ENCODE results near the gene KCNMB1.

Gene KCNMB1

GRCh38 chr5:170363671-170364070, 25.5 kb downstream of the KCNMB1 start:
- no peak overlapping the region for H3K27ac ChIP-seq (ENCODE audit: low read depth, low read length)
- H3K9ac ChIP-seq (ENCODE audit: low read length), result no peak overlapping the region
- no peaks in the 10 kb centered on the region for H3K27me3 ChIP-seq (ENCODE audit: low read length)
- no peak for TF ChIP-seq EZH2phosphoT487 (conservative IDR thresholded peaks at IDR 0.05; ENCODE audit: low read length)
- TF ChIP-seq, protein P1, sequence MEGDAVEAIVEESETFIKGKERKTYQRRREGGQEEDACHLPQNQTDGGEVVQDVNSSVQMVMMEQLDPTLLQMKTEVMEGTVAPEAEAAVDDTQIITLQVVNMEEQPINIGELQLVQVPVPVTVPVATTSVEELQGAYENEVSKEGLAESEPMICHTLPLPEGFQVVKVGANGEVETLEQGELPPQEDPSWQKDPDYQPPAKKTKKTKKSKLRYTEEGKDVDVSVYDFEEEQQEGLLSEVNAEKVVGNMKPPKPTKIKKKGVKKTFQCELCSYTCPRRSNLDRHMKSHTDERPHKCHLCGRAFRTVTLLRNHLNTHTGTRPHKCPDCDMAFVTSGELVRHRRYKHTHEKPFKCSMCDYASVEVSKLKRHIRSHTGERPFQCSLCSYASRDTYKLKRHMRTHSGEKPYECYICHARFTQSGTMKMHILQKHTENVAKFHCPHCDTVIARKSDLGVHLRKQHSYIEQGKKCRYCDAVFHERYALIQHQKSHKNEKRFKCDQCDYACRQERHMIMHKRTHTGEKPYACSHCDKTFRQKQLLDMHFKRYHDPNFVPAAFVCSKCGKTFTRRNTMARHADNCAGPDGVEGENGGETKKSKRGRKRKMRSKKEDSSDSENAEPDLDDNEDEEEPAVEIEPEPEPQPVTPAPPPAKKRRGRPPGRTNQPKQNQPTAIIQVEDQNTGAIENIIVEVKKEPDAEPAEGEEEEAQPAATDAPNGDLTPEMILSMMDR (IDR thresholded peaks at IDR 0.05; ENCODE audit: insufficient read depth, low read length, poor library complexity, severe bottlenecking), result no peak
- H3K79me2 ChIP-seq (ENCODE audit: insufficient read depth, low read length), result no peaks in the 10 kb centered on the region
- no peak overlapping the region for H3K4me3 ChIP-seq (ENCODE audit: insufficient read depth, low read length, poor library complexity, severe bottlenecking)
- no peaks in the 10 kb centered on the region for H3K36me3 ChIP-seq (ENCODE audit: low read length)
- H3K9me2 ChIP-seq (replicated peaks; ENCODE audit: insufficient read depth, low read length), result no peaks in the 10 kb centered on the region
- no peak overlapping the region for H2AFZ ChIP-seq (ENCODE audit: low read depth, low read length, severe bottlenecking)
- H3F3A ChIP-seq (ENCODE audit: insufficient read depth), result no peaks in the 10 kb centered on the region
- no peaks in the 10 kb centered on the region for H3K9me3 ChIP-seq (ENCODE audit: insufficient read depth, low read length)
- no peaks in the 10 kb centered on the region for H4K20me1 ChIP-seq (ENCODE audit: low read depth, low read length)
- no peak overlapping the region for H3K4me2 ChIP-seq (ENCODE audit: low read depth, low read length, poor library complexity, severe bottlenecking)

GRCh38 chr5:170362656-170363055, 26.5 kb downstream of the KCNMB1 start:
- Histone ChIP-seq H3F3A (ENCODE audit: insufficient read depth) (no peaks in the 10 kb centered on the region), H3K27me3 (ENCODE audit: low read length) (no peaks in the 10 kb centered on the region), H3K27ac (ENCODE audit: low read depth, low read length) (no peak overlapping the region), H3K9me3 (ENCODE audit: insufficient read depth, low read length) (no peaks in the 10 kb centered on the region), H3K79me2 (ENCODE audit: insufficient read depth, low read length) (no peaks in the 10 kb centered on the region), H3K4me2 (ENCODE audit: low read depth, low read length, poor library complexity, severe bottlenecking) (no peak overlapping the region), H3K9ac (ENCODE audit: low read length) (no peak overlapping the region), H3K9me2 (replicated peaks; ENCODE audit: insufficient read depth, low read length) (no peaks in the 10 kb centered on the region), H3K36me3 (ENCODE audit: low read length) (no peaks in the 10 kb centered on the region), H4K20me1 (ENCODE audit: low read depth, low read length) (no peaks in the 10 kb centered on the region), H2AFZ (ENCODE audit: low read depth, low read length, severe bottlenecking) (no peak overlapping the region), H3K4me3 (ENCODE audit: insufficient read depth, low read length, poor library complexity, severe bottlenecking) (no peak overlapping the region)
- no peak for TF ChIP-seq EZH2phosphoT487 (conservative IDR thresholded peaks at IDR 0.05; ENCODE audit: low read length)
- TF ChIP-seq, protein P1 (IDR thresholded peaks at IDR 0.05; ENCODE audit: insufficient read depth, low read length, poor library complexity, severe bottlenecking), result no peak

DNA sequence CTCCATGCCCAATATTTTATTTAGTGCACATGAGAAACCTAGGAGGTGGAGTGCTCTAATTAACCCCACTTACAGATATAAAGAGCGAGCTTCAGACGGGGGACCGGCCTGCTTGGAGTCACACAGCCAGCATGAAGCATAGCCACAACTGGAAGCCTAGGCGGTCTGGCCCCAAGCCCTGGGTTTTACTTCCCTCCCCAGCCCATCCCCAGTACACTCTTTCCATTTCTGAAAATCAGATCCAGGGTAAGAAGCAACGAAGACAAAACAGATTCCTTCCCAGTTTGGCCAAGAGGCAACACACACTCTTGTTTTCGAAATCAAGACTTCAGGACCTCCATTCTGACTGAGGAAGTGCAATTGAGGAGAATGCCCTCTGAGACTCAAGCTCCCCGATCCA, 27.1 kb downstream of the KCNMB1 start:
- Histone ChIP-seq H3F3A (ENCODE audit: insufficient read depth) (no peaks in the 10 kb centered on the region), H3K9ac (ENCODE audit: low read length) (no peak overlapping the region), H4K20me1 (ENCODE audit: low read depth, low read length) (no peaks in the 10 kb centered on the region), H3K4me2 (ENCODE audit: low read depth, low read length, poor library complexity, severe bottlenecking) (no peak overlapping the region), H3K9me2 (replicated peaks; ENCODE audit: insufficient read depth, low read length) (no peaks in the 10 kb centered on the region), H3K9me3 (ENCODE audit: insufficient read depth, low read length) (no peaks in the 10 kb centered on the region), H3K36me3 (ENCODE audit: low read length) (no peaks in the 10 kb centered on the region), H3K4me3 (ENCODE audit: insufficient read depth, low read length, poor library complexity, severe bottlenecking) (no peak overlapping the region), H3K27me3 (ENCODE audit: low read length) (no peaks in the 10 kb centered on the region), H3K27ac (ENCODE audit: low read depth, low read length) (no peak overlapping the region), H3K79me2 (ENCODE audit: insufficient read depth, low read length) (no peaks in the 10 kb centered on the region), H2AFZ (ENCODE audit: low read depth, low read length, severe bottlenecking) (no peak overlapping the region)
- TF ChIP-seq EZH2phosphoT487 (conservative IDR thresholded peaks at IDR 0.05; ENCODE audit: low read length), result no peak
- TF ChIP-seq, protein P1 (IDR thresholded peaks at IDR 0.05; ENCODE audit: insufficient read depth, low read length, poor library complexity, severe bottlenecking), result no peak

All from SU-DHL-6 (cell line).